ENCODE results near the gene CPLX1. TPM values are rescaled to one million over a fixed set of nuclear protein-coding genes. Genes with fewer than 3 reads are reported as not detected.

Gene CPLX1
- polyA plus RNA-seq, 1 donor (not counting 4 experiments of a cell fraction or from before 2014, with no cell fraction given), result 0.04 TPM

GRCh38 chr4:853416-853781, 27.5 kb upstream of the CPLX1 start:
- FAIRE-seq, result no peak
- TF ChIP-seq EZH2 (IDR thresholded peaks at IDR 0.05; ENCODE audit: low read length) (no peak), CTCF (optimal IDR thresholded peaks at IDR 0.05 in 1 of 3, IDR thresholded peaks at IDR 0.05 in 1 of 3, conservative IDR thresholded peaks at IDR 0.05 in 1 of 3; ENCODE audit: extremely low read depth in 1 of 3, insufficient read depth in 2 of 3, low read length in 3 of 3) (no peak)
- H3K9me1 ChIP-seq (ENCODE audit: control insufficient read depth, extremely low read depth, insufficient read depth, low read length), result no peaks in the 10 kb centered on the region
- no peak overlapping the region for H3K4me3 ChIP-seq (ENCODE audit: control insufficient read depth in 2 of 3, extremely low read depth in 1 of 3, insufficient read depth in 2 of 3, low read depth in 1 of 3, low read length in 3 of 3)
- no peaks in the 10 kb centered on the region for H4K20me1 ChIP-seq (ENCODE audit: control insufficient read depth, extremely low read depth, insufficient read depth, low read length)
- H3K9ac ChIP-seq (ENCODE audit: control insufficient read depth, extremely low read depth, insufficient read depth, low read length), result no peak overlapping the region
- no peaks in the 10 kb centered on the region for H3K79me2 ChIP-seq (ENCODE audit: control insufficient read depth, insufficient read depth, low read length)
- H2AFZ ChIP-seq (ENCODE audit: control insufficient read depth, low read length), result no peak overlapping the region
- dilution Hi-C loops (cut with MboI; ENCODE audit: extremely low pct_ligation_motif_present, low sequenced_read_pairs), result no loop called here
- no peak overlapping the region for H3K4me2 ChIP-seq (ENCODE audit: control insufficient read depth, extremely low read depth, insufficient read depth, low read depth, low read length)
- H3K36me3 ChIP-seq (ENCODE audit: control insufficient read depth in 2 of 2, extremely low read depth in 1 of 2, insufficient read depth in 2 of 2, low read length in 2 of 2), result peaks cover 13 to 25% of the 10 kb centered on the region in 2 experiments
- no peak overlapping the region for H3K27ac ChIP-seq (ENCODE audit: control insufficient read depth, insufficient read depth, low read length)
- no peak for DNase-seq (ENCODE audit: low read depth, low spot score)
- H3K4me1 ChIP-seq (ENCODE audit: control insufficient read depth, extremely low read depth, insufficient read depth, low read length), result no peaks in the 10 kb centered on the region
- no peaks in the 10 kb centered on the region for H3K9me3 ChIP-seq (ENCODE audit: control insufficient read depth, low read depth, low read length)
- H3K27me3 ChIP-seq (ENCODE audit: control insufficient read depth, extremely low read depth, insufficient read depth, low read length), result no peaks in the 10 kb centered on the region

- H3K9me3 ChIP-seq (ENCODE audit: control insufficient read depth, low read depth, low read length), result no peaks in the 10 kb centered on the region
- dilution Hi-C loops (cut with MboI; ENCODE audit: extremely low pct_ligation_motif_present, low sequenced_read_pairs), result no loop called here
- no peak overlapping the region for H3K4me3 ChIP-seq (ENCODE audit: control insufficient read depth in 2 of 3, extremely low read depth in 1 of 3, insufficient read depth in 2 of 3, low read depth in 1 of 3, low read length in 3 of 3)
- H3K27ac ChIP-seq (ENCODE audit: control insufficient read depth, insufficient read depth, low read length), result no peak overlapping the region
- no peak for FAIRE-seq
- TF ChIP-seq CTCF (optimal IDR thresholded peaks at IDR 0.05 in 1 of 3, IDR thresholded peaks at IDR 0.05 in 1 of 3, conservative IDR thresholded peaks at IDR 0.05 in 1 of 3; ENCODE audit: extremely low read depth in 1 of 3, insufficient read depth in 2 of 3, low read length in 3 of 3) (no peak), EZH2 (IDR thresholded peaks at IDR 0.05; ENCODE audit: low read length) (no peak)
- no peak overlapping the region for H2AFZ ChIP-seq (ENCODE audit: control insufficient read depth, low read length)
- no peak for DNase-seq (ENCODE audit: low read depth, low spot score)
- H3K4me2 ChIP-seq (ENCODE audit: control insufficient read depth, extremely low read depth, insufficient read depth, low read depth, low read length), result no peak overlapping the region
- H3K27me3 ChIP-seq (ENCODE audit: control insufficient read depth, extremely low read depth, insufficient read depth, low read length), result no peaks in the 10 kb centered on the region
- no peaks in the 10 kb centered on the region for H3K9me1 ChIP-seq (ENCODE audit: control insufficient read depth, extremely low read depth, insufficient read depth, low read length)
- no peak overlapping the region for H3K9ac ChIP-seq (ENCODE audit: control insufficient read depth, extremely low read depth, insufficient read depth, low read length)
- H4K20me1 ChIP-seq (ENCODE audit: control insufficient read depth, extremely low read depth, insufficient read depth, low read length), result no peaks in the 10 kb centered on the region
- peaks cover 13 to 27% of the 10 kb centered on the region in 2 experiments for H3K36me3 ChIP-seq (ENCODE audit: control insufficient read depth in 2 of 2, extremely low read depth in 1 of 2, insufficient read depth in 2 of 2, low read length in 2 of 2)
- H3K4me1 ChIP-seq (ENCODE audit: control insufficient read depth, extremely low read depth, insufficient read depth, low read length), result no peaks in the 10 kb centered on the region
- H3K79me2 ChIP-seq (ENCODE audit: control insufficient read depth, insufficient read depth, low read length), result no peaks in the 10 kb centered on the region
These were observed 25.9 kb upstream of the CPLX1 start for GRCh38 chr4:851701-852430.

All from keratinocyte (primary cell).